GM12801 (cell line): ENCODE measurements around the gene SLC24A3.

Source experiments
- TF ChIP-seq, protein P1 (sequence below): IDR thresholded peaks from one replicate; pipeline ENCODE4 v1.5.1; 2011; ENCODE audit warnings: control low read depth; ENCODE audit not compliant: insufficient read length; ENCODE audit errors: extremely low read depth

SLC24A3 gene

DNA sequence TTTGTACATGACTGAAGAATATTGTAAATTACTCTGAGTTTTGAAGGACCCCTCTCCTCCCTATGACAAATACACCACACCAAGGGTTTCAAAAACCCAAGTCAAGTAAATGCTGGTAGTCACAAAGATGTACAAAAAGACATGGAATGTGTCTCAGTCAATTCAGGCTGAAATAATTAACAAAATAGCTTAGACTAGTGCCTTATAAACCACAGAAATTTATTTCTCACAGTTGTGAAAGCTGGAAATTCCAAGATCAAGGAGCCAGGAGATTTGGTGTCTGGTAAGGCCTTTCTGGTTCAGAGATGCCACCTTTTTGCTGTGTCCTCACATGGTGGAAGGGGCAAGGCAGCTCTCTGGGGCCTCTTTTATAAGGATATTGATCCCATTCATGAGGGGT is 343.3 kb downstream of the SLC24A3 start:
- TF ChIP-seq, protein P1, sequence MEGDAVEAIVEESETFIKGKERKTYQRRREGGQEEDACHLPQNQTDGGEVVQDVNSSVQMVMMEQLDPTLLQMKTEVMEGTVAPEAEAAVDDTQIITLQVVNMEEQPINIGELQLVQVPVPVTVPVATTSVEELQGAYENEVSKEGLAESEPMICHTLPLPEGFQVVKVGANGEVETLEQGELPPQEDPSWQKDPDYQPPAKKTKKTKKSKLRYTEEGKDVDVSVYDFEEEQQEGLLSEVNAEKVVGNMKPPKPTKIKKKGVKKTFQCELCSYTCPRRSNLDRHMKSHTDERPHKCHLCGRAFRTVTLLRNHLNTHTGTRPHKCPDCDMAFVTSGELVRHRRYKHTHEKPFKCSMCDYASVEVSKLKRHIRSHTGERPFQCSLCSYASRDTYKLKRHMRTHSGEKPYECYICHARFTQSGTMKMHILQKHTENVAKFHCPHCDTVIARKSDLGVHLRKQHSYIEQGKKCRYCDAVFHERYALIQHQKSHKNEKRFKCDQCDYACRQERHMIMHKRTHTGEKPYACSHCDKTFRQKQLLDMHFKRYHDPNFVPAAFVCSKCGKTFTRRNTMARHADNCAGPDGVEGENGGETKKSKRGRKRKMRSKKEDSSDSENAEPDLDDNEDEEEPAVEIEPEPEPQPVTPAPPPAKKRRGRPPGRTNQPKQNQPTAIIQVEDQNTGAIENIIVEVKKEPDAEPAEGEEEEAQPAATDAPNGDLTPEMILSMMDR = no peak

DNA sequence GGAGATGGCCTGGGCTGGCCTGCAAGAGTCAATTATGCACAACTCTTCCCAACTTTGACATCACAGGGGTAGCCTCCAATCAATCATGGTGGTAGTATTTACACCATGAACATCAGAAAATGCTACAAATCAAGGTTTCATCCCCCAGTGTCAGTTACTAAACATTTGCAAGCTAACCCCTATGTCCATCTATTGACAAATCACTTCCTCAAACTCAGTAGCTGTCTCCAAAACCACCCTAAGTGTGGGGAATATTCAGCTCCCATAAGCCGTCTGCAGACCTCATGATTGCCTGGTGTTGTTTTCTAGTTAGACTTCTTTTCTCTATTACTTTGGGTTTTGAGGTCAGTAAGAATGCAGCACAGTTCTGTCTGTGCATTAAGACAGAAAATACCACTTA is 344.8 kb downstream of the SLC24A3 start:
- TF ChIP-seq, protein P1 = no peak

GRCh38 chr20:19560881-19561480 is 348.5 kb downstream of the SLC24A3 start:
- TF ChIP-seq, protein P1 = no peak

DNA sequence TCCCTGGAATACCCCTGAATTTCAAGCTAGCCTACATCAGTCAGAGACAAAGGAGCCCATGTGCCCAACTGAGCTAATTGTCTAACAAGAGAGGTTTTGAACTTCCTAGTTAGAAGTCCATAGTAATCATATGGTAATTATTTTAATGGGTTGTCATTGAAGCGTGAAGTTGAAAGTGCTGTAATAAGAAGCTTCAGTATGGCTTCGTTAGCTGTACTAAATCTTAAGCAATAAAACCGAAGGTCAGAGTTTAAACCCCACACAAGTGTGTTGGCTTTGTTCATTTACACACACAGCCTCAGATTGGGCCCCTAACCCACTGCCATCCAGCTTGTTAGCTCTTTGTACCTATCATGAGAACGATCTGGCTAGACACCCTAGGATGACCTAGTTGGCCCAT is 350.0 kb downstream of the SLC24A3 start:
- TF ChIP-seq, protein P1 = no peak

DNA sequence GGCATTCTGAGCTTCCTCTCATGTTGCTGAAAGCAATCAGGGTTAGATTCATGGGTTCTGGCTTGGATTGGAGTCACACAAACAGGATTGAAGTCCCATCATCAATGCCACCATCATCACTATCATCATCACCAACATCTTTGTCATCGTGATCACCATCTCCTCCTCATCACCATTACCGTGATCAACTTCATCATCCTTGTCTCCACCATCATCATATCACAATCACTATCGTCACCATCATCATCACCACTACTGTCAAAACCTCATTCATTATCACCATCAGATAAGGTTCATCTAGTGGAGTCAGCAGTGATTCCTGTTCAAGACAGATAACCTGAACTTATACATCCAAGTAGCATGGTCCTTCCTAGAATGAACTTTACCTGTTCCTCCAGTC is 351.8 kb downstream of the SLC24A3 start:
- TF ChIP-seq, protein P1 = no peak

- TF ChIP-seq, protein P1 = no peak
Measured at GRCh38 chr20:19565736-19566135, 353.3 kb downstream of the SLC24A3 start.

- TF ChIP-seq, protein P1 = no peak
Measured at GRCh38 chr20:19566226-19566945, 353.9 kb downstream of the SLC24A3 start.
